Endometrium (tissue), 2 donors: ENCODE data around the gene LRRC58.
"Not testable (repeated sequence)": the region's sequence is repeated elsewhere in the genome, so short reads cannot be mapped to it uniquely, and the experiment has no call there.

ENCODE experiments used
- FAIRE-seq: peaks from 2 replicates; lab custom pipeline; 2012; peaks lifted over from hg19 to GRCh38; lab: Jason Lieb, UNC
- donor health status: control.
- donor health status: control.

LRRC58 gene

GRCh38 chr3:120339362-120339761 lies 9.8 kb downstream of the LRRC58 start:
- no peak for FAIRE-seq

GRCh38 chr3:120338517-120338916 lies 10.6 kb downstream of the LRRC58 start:
- no peak for FAIRE-seq

GRCh38 chr3:120332646-120333045 lies 16.5 kb downstream of the LRRC58 start:
- no peak for FAIRE-seq

- no peak for FAIRE-seq
Measured at GRCh38 chr3:120331076-120331475, 18.1 kb downstream of the LRRC58 start.

GRCh38 chr3:120326784-120327183 lies 22.4 kb downstream of the LRRC58 start:
- no peak for FAIRE-seq

GRCh38 chr3:120324190-120324589 lies 25.0 kb downstream of the LRRC58 start:
- FAIRE-seq: no peak

GRCh38 chr3:120323761-120324160 lies 25.4 kb downstream of the LRRC58 start:
- not testable (repeated sequence) for FAIRE-seq

- no peak for FAIRE-seq
Measured at GRCh38 chr3:120311863-120312794, 37.0 kb downstream of the LRRC58 start.

GRCh38 chr3:120306519-120307455 lies 42.4 kb downstream of the LRRC58 start:
- FAIRE-seq: no peak

GRCh38 chr3:120304616-120305015 lies 44.5 kb downstream of the LRRC58 start:
- no peak for FAIRE-seq

GRCh38 chr3:120302361-120302760 lies 46.8 kb downstream of the LRRC58 start:
- FAIRE-seq: no peak

- FAIRE-seq: no peak
Measured at GRCh38 chr3:120300971-120301370, 48.2 kb downstream of the LRRC58 start.

- no peak for FAIRE-seq
Measured at GRCh38 chr3:120299403-120299802, 49.8 kb downstream of the LRRC58 start.

GRCh38 chr3:120298996-120299395 lies 50.2 kb downstream of the LRRC58 start:
- no peak for FAIRE-seq

- not testable (repeated sequence) for FAIRE-seq
Measured at GRCh38 chr3:120291552-120291951, 57.6 kb downstream of the LRRC58 start.

- FAIRE-seq: no peak
Measured at GRCh38 chr3:120289636-120290035, 59.5 kb downstream of the LRRC58 start.

- no peak for FAIRE-seq
Measured at GRCh38 chr3:120286465-120286864, 62.7 kb downstream of the LRRC58 start.

GRCh38 chr3:120285508-120285841 lies 63.7 kb downstream of the LRRC58 start:
- FAIRE-seq: no peak

GRCh38 chr3:120284747-120285507 lies 64.2 kb downstream of the LRRC58 start, which contains the start of gene GPR156:
GPR156 (minus strand) TSS chr3:120285222; CDS start chr3:120244098, 41,124 bp downstream.
- no peak for FAIRE-seq

- no peak for FAIRE-seq
Measured at GRCh38 chr3:120281261-120281660, 67.9 kb downstream of the LRRC58 start.

- no peak for FAIRE-seq
Measured at GRCh38 chr3:120280566-120280965, 68.6 kb downstream of the LRRC58 start.

GRCh38 chr3:120280026-120280425 lies 69.1 kb downstream of the LRRC58 start:
- FAIRE-seq: no peak
